ENCODE measurements around the gene FIGLA.

FIGLA gene

GRCh38 chr2:70730730-70731129, 59.7 kb downstream of the FIGLA start:
- Histone ChIP-seq H3K4me2 (ENCODE audit: low read depth, low read length, poor library complexity, severe bottlenecking) (no peak overlapping the region), H3K4me1 (ENCODE audit: insufficient read depth, low read length, poor library complexity, severe bottlenecking) (no peaks in the 10 kb centered on the region), H3K36me3 (ENCODE audit: insufficient read depth, low read length) (no peaks in the 10 kb centered on the region), H3F3A (ENCODE audit: low read depth) (no peaks in the 10 kb centered on the region), H3K9ac (ENCODE audit: low read depth, low read length, poor library complexity, severe bottlenecking) (no peak overlapping the region), H3K4me3 (ENCODE audit: low read length, poor library complexity, severe bottlenecking) (no peak overlapping the region), H3K9me3 (ENCODE audit: insufficient read depth, low read depth, low read length) (no peaks in the 10 kb centered on the region), H3K9me2 (replicated peaks; ENCODE audit: low read depth, low read length) (no peaks in the 10 kb centered on the region), H2AFZ (ENCODE audit: low read length) (no peak overlapping the region), H3K79me2 (ENCODE audit: insufficient read depth, low read length) (no peaks in the 10 kb centered on the region), H4K20me1 (ENCODE audit: insufficient read depth, low read length, poor library complexity, severe bottlenecking) (no peaks in the 10 kb centered on the region), H3K27me3 (ENCODE audit: insufficient read depth, low read length, poor library complexity, severe bottlenecking) (no peaks in the 10 kb centered on the region)
- TF ChIP-seq, protein P1, sequence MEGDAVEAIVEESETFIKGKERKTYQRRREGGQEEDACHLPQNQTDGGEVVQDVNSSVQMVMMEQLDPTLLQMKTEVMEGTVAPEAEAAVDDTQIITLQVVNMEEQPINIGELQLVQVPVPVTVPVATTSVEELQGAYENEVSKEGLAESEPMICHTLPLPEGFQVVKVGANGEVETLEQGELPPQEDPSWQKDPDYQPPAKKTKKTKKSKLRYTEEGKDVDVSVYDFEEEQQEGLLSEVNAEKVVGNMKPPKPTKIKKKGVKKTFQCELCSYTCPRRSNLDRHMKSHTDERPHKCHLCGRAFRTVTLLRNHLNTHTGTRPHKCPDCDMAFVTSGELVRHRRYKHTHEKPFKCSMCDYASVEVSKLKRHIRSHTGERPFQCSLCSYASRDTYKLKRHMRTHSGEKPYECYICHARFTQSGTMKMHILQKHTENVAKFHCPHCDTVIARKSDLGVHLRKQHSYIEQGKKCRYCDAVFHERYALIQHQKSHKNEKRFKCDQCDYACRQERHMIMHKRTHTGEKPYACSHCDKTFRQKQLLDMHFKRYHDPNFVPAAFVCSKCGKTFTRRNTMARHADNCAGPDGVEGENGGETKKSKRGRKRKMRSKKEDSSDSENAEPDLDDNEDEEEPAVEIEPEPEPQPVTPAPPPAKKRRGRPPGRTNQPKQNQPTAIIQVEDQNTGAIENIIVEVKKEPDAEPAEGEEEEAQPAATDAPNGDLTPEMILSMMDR (conservative IDR thresholded peaks at IDR 0.05; ENCODE audit: low read length), result no peak
- TF ChIP-seq EZH2phosphoT487 (IDR thresholded peaks at IDR 0.05; ENCODE audit: borderline replicate concordance), result no peak

- Histone ChIP-seq H3K9me3 (ENCODE audit: insufficient read depth, low read depth, low read length) (no peaks in the 10 kb centered on the region), H3K27me3 (ENCODE audit: insufficient read depth, low read length, poor library complexity, severe bottlenecking) (no peaks in the 10 kb centered on the region), H3K9ac (ENCODE audit: low read depth, low read length, poor library complexity, severe bottlenecking) (no peak overlapping the region), H3K4me2 (ENCODE audit: low read depth, low read length, poor library complexity, severe bottlenecking) (no peak overlapping the region), H3K9me2 (replicated peaks; ENCODE audit: low read depth, low read length) (no peaks in the 10 kb centered on the region), H3K79me2 (ENCODE audit: insufficient read depth, low read length) (no peaks in the 10 kb centered on the region), H3K4me1 (ENCODE audit: insufficient read depth, low read length, poor library complexity, severe bottlenecking) (no peaks in the 10 kb centered on the region), H3K4me3 (ENCODE audit: low read length, poor library complexity, severe bottlenecking) (no peak overlapping the region), H4K20me1 (ENCODE audit: insufficient read depth, low read length, poor library complexity, severe bottlenecking) (no peaks in the 10 kb centered on the region), H2AFZ (ENCODE audit: low read length) (no peak overlapping the region), H3F3A (ENCODE audit: low read depth) (no peaks in the 10 kb centered on the region), H3K36me3 (ENCODE audit: insufficient read depth, low read length) (no peaks in the 10 kb centered on the region)
- TF ChIP-seq EZH2phosphoT487 (IDR thresholded peaks at IDR 0.05; ENCODE audit: borderline replicate concordance), result no peak
- TF ChIP-seq, protein P1 (conservative IDR thresholded peaks at IDR 0.05; ENCODE audit: low read length), result no peak
These were observed 60.8 kb downstream of the FIGLA start for GRCh38 chr2:70729647-70730046.

GRCh38 chr2:70728128-70728527, 62.3 kb downstream of the FIGLA start:
- Histone ChIP-seq H3K4me3 (ENCODE audit: low read length, poor library complexity, severe bottlenecking) (no peak overlapping the region), H4K20me1 (ENCODE audit: insufficient read depth, low read length, poor library complexity, severe bottlenecking) (no peaks in the 10 kb centered on the region), H3K4me1 (ENCODE audit: insufficient read depth, low read length, poor library complexity, severe bottlenecking) (no peaks in the 10 kb centered on the region), H3K9me3 (ENCODE audit: insufficient read depth, low read depth, low read length) (no peaks in the 10 kb centered on the region), H3K36me3 (ENCODE audit: insufficient read depth, low read length) (no peaks in the 10 kb centered on the region), H3K27me3 (ENCODE audit: insufficient read depth, low read length, poor library complexity, severe bottlenecking) (no peaks in the 10 kb centered on the region), H3K9ac (ENCODE audit: low read depth, low read length, poor library complexity, severe bottlenecking) (no peak overlapping the region), H3K4me2 (ENCODE audit: low read depth, low read length, poor library complexity, severe bottlenecking) (no peak overlapping the region), H3K9me2 (replicated peaks; ENCODE audit: low read depth, low read length) (no peaks in the 10 kb centered on the region), H2AFZ (ENCODE audit: low read length) (no peak overlapping the region), H3F3A (ENCODE audit: low read depth) (no peaks in the 10 kb centered on the region), H3K79me2 (ENCODE audit: insufficient read depth, low read length) (no peaks in the 10 kb centered on the region)
- TF ChIP-seq EZH2phosphoT487 (IDR thresholded peaks at IDR 0.05; ENCODE audit: borderline replicate concordance), result no peak
- TF ChIP-seq, protein P1 (conservative IDR thresholded peaks at IDR 0.05; ENCODE audit: low read length), result no peak
